Suprapubic skin (tissue), 4 donors: ENCODE measurements around the gene MRO. TPM values are rescaled to one million over a fixed set of nuclear protein-coding genes. Genes with fewer than 3 reads are reported as not detected.
"Not testable (repeated sequence)": the region's sequence is repeated elsewhere in the genome, so short reads cannot be mapped to it uniquely, and the experiment has no call there.

ENCODE experiments used
- DNase-seq, 2 donors: peaks; one replicate each; pipeline ENCODE4 v3.0.0-alpha.2; 2019; ENCODE audit warnings: low spot score in 2 of 2
- H3K27ac ChIP-seq: fragments of 200-600 bp; sonication (generic); one replicate; pipeline ENCODE4 v1.5.1; 2019
- H3K27me3 ChIP-seq: fragments of 200-600 bp; sonication (generic); one replicate; pipeline ENCODE4 v1.5.1; 2019
- H3K36me3 ChIP-seq: fragments of 200-600 bp; sonication (generic); one replicate; pipeline ENCODE4 v1.5.1; 2019
- H3K4me1 ChIP-seq: fragments of 200-600 bp; sonication (generic); one replicate; pipeline ENCODE4 v1.5.1; 2019
- H3K4me3 ChIP-seq: fragments of 200-600 bp; sonication (generic); one replicate; pipeline ENCODE4 v1.5.1; 2019; ENCODE audit warnings: mild to moderate bottlenecking
- H3K9me3 ChIP-seq: fragments of 200-600 bp; sonication (generic); one replicate; pipeline ENCODE4 v1.5.1; 2019
- EP300 ChIP-seq: sonication (generic); formaldehyde crosslinking; IDR thresholded peaks from one replicate; pipeline ENCODE4 v1.6.1; 2017; ENCODE audit warnings: antibody characterized with exemption
- POLR2A ChIP-seq, 2 donors: fragments of 450-650 bp; IDR thresholded peaks; one replicate each; pipeline ENCODE4 v1.6.1; 2017; ENCODE audit warnings: antibody characterized with exemption in 2 of 2, mild to moderate bottlenecking in 2 of 2, moderate library complexity in 2 of 2
- POLR2AphosphoS5 ChIP-seq, 3 donors: sonication (generic); formaldehyde crosslinking; IDR thresholded peaks; one replicate each; pipeline ENCODE4 v1.6.1; 2017; ENCODE audit warnings: antibody characterized with exemption in 3 of 3
- WGBS: methylation state at CpG from one replicate; pipeline ENCODE4 v1.1.5; 2018; 5-methylcytosine and 5-hydroxymethylcytosine counted together
- total RNA-seq, 4 donors: library from RNA; depleted of rRNA; stranded (reverse); fragments of >200 nt; gene quantifications; one replicate each; pipeline ENCODE4 v1.1.0, GENCODE V29; 2016
- TF ChIP-seq, protein P1 (sequence below), 2 donors: fragments of 200-600 bp in 1 of 2; fragments of 450-650 bp in 1 of 2; sonication (generic) in 1 of 2; IDR thresholded peaks; one replicate each; pipeline ENCODE4 v1.5.1; 2016 to 2019; ENCODE audit warnings: antibody characterized with exemption in 2 of 2, mild to moderate bottlenecking in 1 of 2, moderate library complexity in 1 of 2

The MRO gene
- total RNA-seq, 4 donors from 2014 or later = 0.26 to 0.59 TPM; not detected in 2

DNA sequence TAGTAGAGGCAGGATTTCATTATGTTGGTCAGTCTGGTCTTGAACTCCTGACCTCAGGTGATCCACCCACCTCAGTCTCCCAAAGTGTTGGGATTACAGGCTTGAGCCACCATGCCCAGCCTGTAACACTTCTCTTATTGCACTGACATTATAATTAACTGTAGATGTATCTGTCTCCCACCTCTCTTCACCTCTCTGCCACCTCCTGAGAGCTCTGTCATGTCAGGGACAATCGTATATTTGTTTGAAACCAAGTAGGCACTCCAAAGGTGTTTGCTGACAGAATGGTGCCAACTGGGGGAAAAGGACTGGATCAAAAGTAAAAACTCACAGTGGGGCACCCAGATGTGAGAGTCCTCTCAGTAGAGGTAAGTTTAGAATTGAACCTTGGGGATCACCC is 41.8 kb upstream of the MRO start:
- H3K9me3 ChIP-seq = no peaks in the 10 kb centered on the region
- no peaks in the 10 kb centered on the region for H3K36me3 ChIP-seq
- H3K4me3 ChIP-seq = no peak overlapping the region
- H3K27ac ChIP-seq = no peak overlapping the region
- no peak for DNase-seq
- H3K4me1 ChIP-seq = no peaks in the 10 kb centered on the region
- H3K27me3 ChIP-seq = no peaks in the 10 kb centered on the region
- TF ChIP-seq, protein P1, sequence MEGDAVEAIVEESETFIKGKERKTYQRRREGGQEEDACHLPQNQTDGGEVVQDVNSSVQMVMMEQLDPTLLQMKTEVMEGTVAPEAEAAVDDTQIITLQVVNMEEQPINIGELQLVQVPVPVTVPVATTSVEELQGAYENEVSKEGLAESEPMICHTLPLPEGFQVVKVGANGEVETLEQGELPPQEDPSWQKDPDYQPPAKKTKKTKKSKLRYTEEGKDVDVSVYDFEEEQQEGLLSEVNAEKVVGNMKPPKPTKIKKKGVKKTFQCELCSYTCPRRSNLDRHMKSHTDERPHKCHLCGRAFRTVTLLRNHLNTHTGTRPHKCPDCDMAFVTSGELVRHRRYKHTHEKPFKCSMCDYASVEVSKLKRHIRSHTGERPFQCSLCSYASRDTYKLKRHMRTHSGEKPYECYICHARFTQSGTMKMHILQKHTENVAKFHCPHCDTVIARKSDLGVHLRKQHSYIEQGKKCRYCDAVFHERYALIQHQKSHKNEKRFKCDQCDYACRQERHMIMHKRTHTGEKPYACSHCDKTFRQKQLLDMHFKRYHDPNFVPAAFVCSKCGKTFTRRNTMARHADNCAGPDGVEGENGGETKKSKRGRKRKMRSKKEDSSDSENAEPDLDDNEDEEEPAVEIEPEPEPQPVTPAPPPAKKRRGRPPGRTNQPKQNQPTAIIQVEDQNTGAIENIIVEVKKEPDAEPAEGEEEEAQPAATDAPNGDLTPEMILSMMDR (IDR thresholded peaks at IDR 0.05) = no peak
- no peak for TF ChIP-seq EP300
- no peak for TF ChIP-seq POLR2AphosphoS5 (IDR thresholded peaks at IDR 0.05)
- no peak for TF ChIP-seq POLR2A (IDR thresholded peaks at IDR 0.05)
- WGBS = 96% methylated on average over 1 of the region's 1 CpG

DNA sequence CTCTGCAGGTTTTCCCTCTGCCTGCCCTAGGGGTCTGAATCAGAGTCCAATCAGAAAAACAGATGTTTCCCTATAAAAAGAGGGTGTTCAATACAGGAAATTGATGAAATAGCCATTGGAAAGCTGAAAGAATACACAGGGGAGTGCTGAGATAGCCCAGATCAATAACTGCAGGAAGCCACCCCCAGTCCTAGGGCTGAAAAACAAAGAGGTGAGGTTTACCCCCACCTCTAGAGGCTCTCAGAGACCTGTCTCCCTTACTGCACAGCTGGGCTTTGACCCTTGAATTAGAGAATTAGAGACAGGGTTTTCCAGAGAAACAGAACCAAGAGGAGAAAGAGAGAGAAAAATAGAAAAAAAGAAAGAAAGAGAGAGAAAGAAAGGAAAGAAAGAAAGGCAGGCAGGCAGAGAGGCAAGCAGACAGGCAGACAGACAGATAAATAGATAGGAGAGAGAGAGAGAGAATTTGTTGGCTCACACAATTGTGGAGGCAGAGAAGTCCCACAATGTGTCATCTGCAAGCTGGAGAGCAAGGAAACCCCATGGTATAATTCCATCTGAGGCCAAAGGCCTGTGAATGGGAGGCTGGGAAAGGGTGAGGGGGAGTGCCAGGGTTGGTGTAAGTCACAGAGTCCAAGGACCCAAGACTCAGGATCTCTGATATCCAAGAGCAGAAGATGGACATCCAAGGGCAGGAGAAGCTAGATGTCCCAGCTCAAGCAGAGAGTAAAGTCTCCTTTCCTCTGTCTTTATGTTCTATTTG is 40.2 kb upstream of the MRO start:
- Histone ChIP-seq H3K36me3 (no peaks in the 10 kb centered on the region), H3K4me1 (no peaks in the 10 kb centered on the region), H3K4me3 (no peak overlapping the region), H3K27ac (no peak overlapping the region), H3K27me3 (no peaks in the 10 kb centered on the region), H3K9me3 (no peaks in the 10 kb centered on the region)
- no peak for DNase-seq
- TF ChIP-seq POLR2AphosphoS5 (IDR thresholded peaks at IDR 0.05) (no peak), POLR2A (IDR thresholded peaks at IDR 0.05) (no peak), EP300 (no peak)
- TF ChIP-seq, protein P1 (IDR thresholded peaks at IDR 0.05) = no peak

DNA sequence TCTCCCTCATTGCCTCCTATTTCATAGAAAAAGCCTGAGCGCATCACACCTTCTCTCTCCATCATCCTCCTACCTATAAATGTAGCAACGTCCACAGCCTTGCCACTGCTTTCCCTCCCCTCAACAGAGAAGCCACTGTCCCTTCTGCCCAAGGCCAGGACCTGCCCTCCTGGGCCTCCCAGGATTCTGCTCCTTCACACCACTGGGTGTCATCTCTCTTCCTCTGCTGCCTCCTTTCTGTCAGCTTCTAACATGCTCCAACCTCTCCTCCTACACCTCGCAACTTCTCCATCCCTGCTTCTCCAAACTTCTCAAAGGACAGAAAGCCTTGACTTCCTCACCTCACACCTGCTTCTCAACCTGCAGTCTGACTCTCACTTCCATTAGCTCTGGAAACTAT is 37.9 kb upstream of the MRO start:
- Histone ChIP-seq H3K4me3 (no peak overlapping the region), H3K4me1 (no peaks in the 10 kb centered on the region), H3K27me3 (no peaks in the 10 kb centered on the region), H3K27ac (no peak overlapping the region), H3K9me3 (no peaks in the 10 kb centered on the region), H3K36me3 (no peaks in the 10 kb centered on the region)
- TF ChIP-seq POLR2A (IDR thresholded peaks at IDR 0.05) = no peak
- no peak for TF ChIP-seq POLR2AphosphoS5 (IDR thresholded peaks at IDR 0.05)
- TF ChIP-seq EP300 = no peak
- TF ChIP-seq, protein P1 (IDR thresholded peaks at IDR 0.05) = no peak
- DNase-seq = no peak
- 82% methylated on average over 3 of the region's 3 CpGs for whole genome bisulfite sequencing

DNA sequence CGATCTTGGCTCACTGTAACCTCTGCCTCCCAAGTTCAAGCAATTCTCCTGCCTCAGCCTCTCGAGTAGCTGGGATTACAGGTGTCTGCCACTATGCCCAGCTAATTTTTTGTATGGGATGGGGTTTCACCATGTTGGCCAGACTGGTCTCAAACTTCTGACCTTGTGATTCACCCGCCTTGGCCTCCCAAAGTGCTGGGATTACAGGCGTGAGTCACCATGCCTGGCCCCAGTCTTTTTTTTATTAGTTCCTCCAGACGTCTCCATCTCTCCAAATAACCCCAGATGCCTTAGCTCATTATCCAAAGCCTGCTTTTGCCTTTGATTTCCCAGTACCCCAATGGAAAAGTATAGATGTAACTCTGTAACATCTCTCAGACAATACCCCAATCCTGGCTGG is 37.4 kb upstream of the MRO start:
- not testable (repeated sequence) for H3K9me3 ChIP-seq, H3K27ac ChIP-seq, H3K27me3 ChIP-seq, H3K4me3 ChIP-seq, DNase-seq, H3K36me3 ChIP-seq, H3K4me1 ChIP-seq
- WGBS = 55% methylated on average over 5 of the region's 5 CpGs

DNA sequence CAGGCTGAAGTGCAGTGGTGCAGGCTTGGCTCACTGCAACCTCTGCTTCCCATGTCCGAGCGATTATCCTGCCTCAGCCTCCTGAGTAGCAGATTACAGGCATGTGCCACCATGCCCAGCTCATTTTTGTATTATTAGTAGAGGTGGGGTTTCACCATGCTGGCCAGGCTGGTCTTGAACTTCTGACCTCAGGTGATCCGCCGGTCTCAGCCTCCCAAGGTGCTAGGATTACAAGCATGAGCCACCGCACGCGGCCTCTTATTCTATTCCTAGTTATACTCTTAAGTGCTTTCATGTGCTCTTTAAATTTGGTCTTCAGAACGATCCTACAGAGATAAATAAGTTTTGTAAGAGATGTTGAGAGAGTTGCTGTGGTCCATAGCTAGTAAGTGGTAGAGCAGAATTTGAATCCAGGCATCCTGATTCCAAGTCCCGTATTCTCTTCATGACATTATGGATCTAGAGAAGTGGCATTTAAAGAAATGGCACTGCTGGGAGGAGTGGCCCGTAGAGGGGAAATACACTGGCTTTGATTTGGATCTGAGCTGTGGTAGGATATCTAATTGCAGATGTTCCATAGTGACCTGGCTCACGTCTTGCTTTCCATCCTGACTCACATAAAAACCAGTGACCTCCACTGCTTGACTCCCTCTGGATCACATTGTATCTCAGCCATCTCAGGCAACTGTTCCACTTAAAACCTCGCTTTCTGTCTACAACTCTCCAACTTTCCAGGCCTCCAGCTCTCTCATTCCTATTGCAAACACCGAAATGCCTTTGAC is 36.4 kb upstream of the MRO start:
- DNase-seq = no peak
- TF ChIP-seq EP300 (no peak), POLR2AphosphoS5 (IDR thresholded peaks at IDR 0.05) (no peak), POLR2A (IDR thresholded peaks at IDR 0.05) (no peak)
- TF ChIP-seq, protein P1 (IDR thresholded peaks at IDR 0.05) = no peak
- 86% methylated on average over 13 of the region's 13 CpGs for WGBS
- H3K4me3 ChIP-seq = no peak overlapping the region
- no peaks in the 10 kb centered on the region for H3K4me1 ChIP-seq
- no peaks in the 10 kb centered on the region for H3K9me3 ChIP-seq
- H3K27me3 ChIP-seq = no peaks in the 10 kb centered on the region
- no peak overlapping the region for H3K27ac ChIP-seq
- no peaks in the 10 kb centered on the region for H3K36me3 ChIP-seq
